IMR-90 (cell line): ENCODE data around the gene IL10. TPM values are rescaled to one million over a fixed set of nuclear protein-coding genes. Genes with fewer than 3 reads are reported as not detected.

Experiments
- ATAC-seq: fragments of 200-7000 bp; cut with Tn5 transposase; 2 replicates; pipeline ENCODE4 v1.9.1; 2020; ENCODE audit warnings: low read depth, mild to moderate bottlenecking, moderate library complexity
- BruUV-seq: library from RNA; stranded (reverse); fragments of 400-500 nt; replicated peaks from 2 replicates; lab custom pipeline; 2021; lab: Mats Ljungman, UMichigan
- CTCF ChIA-PET: fragments of 300-600 bp; formaldehyde crosslinking; extraction: SDS; loops from one replicate; lab custom pipeline; 2021; ENCODE audit warnings: antibody characterized with exemption; lab: Yijun Ruan, JAX
- POLR2A ChIA-PET: fragments of 300-600 bp; sonication (Branson Sonifier 250); formaldehyde crosslinking; loops from one replicate; lab custom pipeline; 2022; ENCODE audit warnings: antibody characterized with exemption; ENCODE audit not compliant: unreplicated experiment; lab: Charles Lee
- DNase-seq: peaks from one replicate; pipeline ENCODE4 v3.0.0; 2013
- H2AFZ ChIP-seq: replicated peaks from 2 replicates; pipeline ENCODE3; 2013; ENCODE audit warnings: low read length, mild to moderate bottlenecking; ENCODE audit not compliant: poor library complexity
- H2AK5ac ChIP-seq: 2 replicates; pipeline ENCODE4 v1.6.1; 2013; ENCODE audit warnings: low read depth, low read length, inconsistent platforms
- H2AK9ac ChIP-seq: replicated peaks from 2 replicates; pipeline ENCODE3; 2013; ENCODE audit warnings: mild to moderate bottlenecking, low read depth, low read length, moderate library complexity; ENCODE audit not compliant: poor library complexity
- H2BK120ac ChIP-seq: 2 replicates; pipeline ENCODE4 v1.6.1; 2013; ENCODE audit warnings: low read depth, low read length, inconsistent platforms
- H2BK15ac ChIP-seq: 3 replicates; pipeline ENCODE4 v1.6.1; 2013; ENCODE audit warnings: low read depth, low read length, inconsistent platforms
- H2BK20ac ChIP-seq: 2 replicates; pipeline ENCODE4 v1.6.1; 2013; ENCODE audit warnings: low read depth, mild to moderate bottlenecking, inconsistent platforms, low read length, moderate library complexity
- H2BK5ac ChIP-seq: 2 replicates; pipeline ENCODE4 v1.6.1; 2013; ENCODE audit warnings: mild to moderate bottlenecking, low read depth, low read length, inconsistent platforms; ENCODE audit not compliant: poor library complexity, severe bottlenecking
- H3K14ac ChIP-seq: replicated peaks from 2 replicates; pipeline ENCODE4 v1.6.1; 2013; ENCODE audit warnings: low read depth, low read length, inconsistent platforms
- H3K18ac ChIP-seq: 2 replicates; pipeline ENCODE4 v1.6.1; 2013; ENCODE audit warnings: low read depth, low read length, control low read depth
- H3K23ac ChIP-seq: 2 replicates; pipeline ENCODE4 v1.6.1; 2013; ENCODE audit warnings: low read depth, low read length, inconsistent platforms
- H3K27ac ChIP-seq: 2 replicates; pipeline ENCODE4 v1.5.1; 2013; ENCODE audit warnings: mild to moderate bottlenecking, control low read depth, low read length; ENCODE audit not compliant: insufficient read depth
- H3K27me3 ChIP-seq: 2 replicates; pipeline ENCODE4 v1.6.1; 2013; ENCODE audit warnings: low read length; ENCODE audit not compliant: control insufficient read depth, insufficient read depth
- H3K36me3 ChIP-seq: 2 replicates; pipeline ENCODE4 v1.6.1; 2013; ENCODE audit warnings: low read length, mixed read lengths; ENCODE audit not compliant: control insufficient read depth, insufficient read depth
- H3K4ac ChIP-seq: 2 replicates; pipeline ENCODE4 v1.6.1; 2013; ENCODE audit warnings: low read depth, low read length, inconsistent platforms
- H3K4me1 ChIP-seq: 2 replicates; pipeline ENCODE4 v1.6.1; 2013; ENCODE audit warnings: low read length, mixed read lengths; ENCODE audit not compliant: control insufficient read depth, insufficient read depth
- H3K4me2 ChIP-seq: 2 replicates; pipeline ENCODE4 v1.6.1; 2013; ENCODE audit warnings: low read depth, mild to moderate bottlenecking, control low read depth, low read length, moderate library complexity
- H3K4me3 ChIP-seq: 2 replicates; pipeline ENCODE4 v1.5.1; 2013; ENCODE audit warnings: low read depth, mild to moderate bottlenecking, control low read depth, low read length, moderate library complexity; ENCODE audit not compliant: insufficient read depth
- H3K56ac ChIP-seq: 2 replicates; pipeline ENCODE4 v1.6.1; 2013; ENCODE audit warnings: low read length, inconsistent platforms; ENCODE audit not compliant: insufficient read depth; ENCODE audit errors: extremely low read depth
- H3K79me1 ChIP-seq, 2 experiments: 2 replicates each; pipeline ENCODE4 v1.6.1; 2013; ENCODE audit warnings: low read length in 2 of 2, inconsistent platforms in 1 of 2, low read depth in 1 of 2
- H3K9ac ChIP-seq: 2 replicates; pipeline ENCODE4 v1.6.1; 2013; ENCODE audit warnings: low read depth, low read length, control low read depth
- H3K9me1 ChIP-seq: 2 replicates; pipeline ENCODE4 v1.6.1; 2013; ENCODE audit warnings: low read length, inconsistent platforms; ENCODE audit not compliant: insufficient read depth
- H3K9me3 ChIP-seq: 2 replicates; pipeline ENCODE4 v1.6.1; 2013; ENCODE audit warnings: low read length; ENCODE audit not compliant: control insufficient read depth, insufficient read depth
- H4K20me1 ChIP-seq: 2 replicates; pipeline ENCODE4 v1.6.1; 2013; ENCODE audit warnings: low read length, inconsistent platforms; ENCODE audit not compliant: insufficient read depth
- H4K5ac ChIP-seq: 2 replicates; pipeline ENCODE4 v1.6.1; 2013; ENCODE audit warnings: mild to moderate bottlenecking, low read depth, low read length, control low read depth
- H4K8ac ChIP-seq, 2 experiments: 2 replicates each; pipeline ENCODE4 v1.6.1; 2013; ENCODE audit warnings: low read depth in 2 of 2, low read length in 2 of 2, control low read depth in 1 of 2, inconsistent platforms in 1 of 2
- H4K91ac ChIP-seq: 2 replicates; pipeline ENCODE4 v1.6.1; 2013; ENCODE audit warnings: low read depth, low read length, inconsistent platforms; ENCODE audit not compliant: insufficient read depth
- FOS ChIP-seq: fragments of 150-350 bp; IDR thresholded peaks from 2 replicates; pipeline ENCODE4 v1.6.1; 2016; ENCODE audit warnings: low read depth, low read length
- RFX5 ChIP-seq: IDR thresholded peaks from 2 replicates; pipeline ENCODE4 v1.8.0; 2012; ENCODE audit warnings: low read depth, mild to moderate bottlenecking, low read length, moderate library complexity
- SMC3 ChIP-seq: fragments of 150-350 bp; IDR thresholded peaks from 2 replicates; pipeline ENCODE4 v1.6.1; 2016; ENCODE audit warnings: low read depth, mild to moderate bottlenecking, antibody characterized with exemption, low read length, moderate library complexity
- WGBS, 2 experiments: methylation state at CpG; one replicate each; pipeline versions ENCODE4 v1.1.5 to v1.1.7; 2013; ENCODE audit warnings: missing lambda C conversion rate in 2 of 2; ENCODE audit not compliant: insufficient read length in 1 of 2; ENCODE audit errors: extremely low coverage in 2 of 2; 5-methylcytosine and 5-hydroxymethylcytosine counted together
- dilution Hi-C: fragments of 300-500 bp; cut with HindIII; formaldehyde crosslinking; loops from one replicate; pipeline ENCODE4 v1.14.3; 2018; ENCODE audit warnings: low sequenced_read_pairs; ENCODE audit not compliant: unreplicated experiment
- in situ Hi-C: fragments of 300-500 bp; cut with MboI; formaldehyde crosslinking; loops from 3 replicates; pipeline ENCODE4 v1.14.3; 2019; ENCODE audit warnings: low sequenced_read_pairs, inconsistent platforms, mixed read lengths
- intact Hi-C: fragments of 100-400 bp; cut with micrococcal nuclease; formaldehyde crosslinking; loops from 2 replicates; pipeline ENCODE4 v1.10.0; 2022
- polyA plus RNA-seq, 3 experiments: library from polyadenylated mRNA; depleted of rRNA; stranded (reverse); fragments of >200 nt; gene quantifications; 2 replicates each; pipeline ENCODE4 v1.2.3, GENCODE V29; 2012; ENCODE audit warnings: low replicate concordance in 1 of 3
- total RNA-seq: library from RNA; depleted of rRNA; stranded (reverse); fragments of >200 nt; gene quantifications from 2 replicates; pipeline ENCODE4 v1.2.3, GENCODE V29; 2012
- TF ChIP-seq, protein P1 (sequence below): conservative IDR thresholded peaks from 2 replicates; pipeline ENCODE4 v1.5.1; 2012; ENCODE audit warnings: mild to moderate bottlenecking, low read depth, low read length, improper control_type of control experiment

Gene IL10
- total and polyA plus RNA-seq, 2 of the 4 experiments (the other 2 are of a cell fraction): not detected

DNA sequence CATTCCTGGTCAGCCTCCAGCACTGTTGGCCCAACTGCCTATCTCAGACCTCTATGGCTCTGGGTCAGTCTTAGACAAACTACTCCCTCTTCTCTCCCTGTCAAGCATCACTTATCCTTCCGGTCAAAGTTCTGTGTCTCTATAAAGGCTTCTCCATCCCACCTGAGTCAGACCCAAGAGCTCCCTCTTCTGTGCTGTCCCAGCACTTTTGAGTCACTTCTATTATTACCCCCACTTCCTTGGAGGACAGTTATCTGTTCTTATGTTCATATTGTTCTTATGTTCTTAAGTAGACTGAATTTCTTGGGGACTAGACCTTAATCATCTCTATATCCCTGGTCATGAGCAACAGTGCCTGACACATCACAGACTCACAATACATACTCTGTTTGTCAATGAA lies 29.2 kb upstream of the IL10 start:
- no peak overlapping the region for H3K14ac ChIP-seq
- no peak overlapping the region for H2AK5ac ChIP-seq
- no peak overlapping the region for H3K23ac ChIP-seq
- TF ChIP-seq RFX5 (no peak), FOS (no peak), SMC3 (no peak)
- TF ChIP-seq, protein P1, sequence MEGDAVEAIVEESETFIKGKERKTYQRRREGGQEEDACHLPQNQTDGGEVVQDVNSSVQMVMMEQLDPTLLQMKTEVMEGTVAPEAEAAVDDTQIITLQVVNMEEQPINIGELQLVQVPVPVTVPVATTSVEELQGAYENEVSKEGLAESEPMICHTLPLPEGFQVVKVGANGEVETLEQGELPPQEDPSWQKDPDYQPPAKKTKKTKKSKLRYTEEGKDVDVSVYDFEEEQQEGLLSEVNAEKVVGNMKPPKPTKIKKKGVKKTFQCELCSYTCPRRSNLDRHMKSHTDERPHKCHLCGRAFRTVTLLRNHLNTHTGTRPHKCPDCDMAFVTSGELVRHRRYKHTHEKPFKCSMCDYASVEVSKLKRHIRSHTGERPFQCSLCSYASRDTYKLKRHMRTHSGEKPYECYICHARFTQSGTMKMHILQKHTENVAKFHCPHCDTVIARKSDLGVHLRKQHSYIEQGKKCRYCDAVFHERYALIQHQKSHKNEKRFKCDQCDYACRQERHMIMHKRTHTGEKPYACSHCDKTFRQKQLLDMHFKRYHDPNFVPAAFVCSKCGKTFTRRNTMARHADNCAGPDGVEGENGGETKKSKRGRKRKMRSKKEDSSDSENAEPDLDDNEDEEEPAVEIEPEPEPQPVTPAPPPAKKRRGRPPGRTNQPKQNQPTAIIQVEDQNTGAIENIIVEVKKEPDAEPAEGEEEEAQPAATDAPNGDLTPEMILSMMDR: no peak
- H3K18ac ChIP-seq: no peak overlapping the region
- ATAC-seq: no peak
- no peaks in the 10 kb centered on the region for H4K20me1 ChIP-seq
- H2BK120ac ChIP-seq: no peak overlapping the region
- no peak overlapping the region; the same call in 1 of the 2 replicates for H4K91ac ChIP-seq
- in situ Hi-C loops (no loop called here), dilution Hi-C loops (no loop called here), intact Hi-C loops (no loop called here)
- H2BK15ac ChIP-seq: no peak overlapping the region
- no peak overlapping the region for H3K4me2 ChIP-seq
- no peak overlapping the region for H3K27ac ChIP-seq
- no peak overlapping the region for H3K4me3 ChIP-seq
- H3K36me3 ChIP-seq: no peaks in the 10 kb centered on the region
- no peak overlapping the region for H3K9ac ChIP-seq
- DNase-seq: no peak
- H3K56ac ChIP-seq: no peak overlapping the region
- H2BK20ac ChIP-seq: no peak overlapping the region
- H3K27me3 ChIP-seq: peaks cover 5% of the 10 kb centered on the region; the same call in 1 of the 2 replicates
- H4K8ac ChIP-seq: no peak overlapping the region
- H4K5ac ChIP-seq: no peak overlapping the region
- H3K9me1 ChIP-seq: peaks cover 7% of the 10 kb centered on the region; the same call in 1 of the 2 replicates
- H3K9me3 ChIP-seq: no peaks in the 10 kb centered on the region
- no CpG with 5 or more reads among the region's 1 CpG for WGBS, 2 experiments
- H3K4ac ChIP-seq: no peak overlapping the region
- no peaks in the 10 kb centered on the region for H3K79me1 ChIP-seq
- H3K4me1 ChIP-seq: no peaks in the 10 kb centered on the region
- ChIA-PET CTCF (no interaction called here), POLR2A (no interaction called here)
- H2BK5ac ChIP-seq: no peak overlapping the region
- no TSS peak for BruUV-seq
- H2AFZ ChIP-seq: no peak overlapping the region
- no peak overlapping the region for H2AK9ac ChIP-seq
